WTC11 (cell line): ENCODE results near the gene TMEM135. TPM values are rescaled to one million over a fixed set of nuclear protein-coding genes. Genes with fewer than 3 reads are reported as not detected.
"Not testable (repeated sequence)": the region's sequence is repeated elsewhere in the genome, so short reads cannot be mapped to it uniquely, and the experiment has no call there.

Experiments
- ATAC-seq: fragments of 200-7000 bp; cut with Tn5 transposase; 2 replicates; pipeline ENCODE4 v1.10.0; 2021; ENCODE audit warnings: mild to moderate bottlenecking, moderate library complexity
- CTCF ChIA-PET: fragments of 300-600 bp; sonication (Branson Sonifier 250); formaldehyde crosslinking; loops from one replicate; lab custom pipeline; 2021; ENCODE audit warnings: antibody characterized with exemption; lab: Charles Lee
- POLR2A ChIA-PET: fragments of 350-600 bp; sonication (Branson Sonifier 250); formaldehyde crosslinking; loops from one replicate; lab custom pipeline; 2021; ENCODE audit warnings: antibody characterized with exemption; lab: Charles Lee
- DNase-seq: peaks from one replicate; pipeline ENCODE4 v3.0.0; 2021; ENCODE audit warnings: low spot score
- H3K27ac Mint-ChIP-seq: 2 replicates; pipeline ENCODE4 v1.8.0; 2021; ENCODE audit warnings: mixed read lengths
- H3K27me3 Mint-ChIP-seq: 2 replicates; pipeline ENCODE4 v1.8.0; 2021; ENCODE audit warnings: low read depth, mild to moderate bottlenecking, moderate library complexity, mixed read lengths
- H3K36me3 Mint-ChIP-seq: 2 replicates; pipeline ENCODE4 v1.8.0; 2021; ENCODE audit warnings: mixed read lengths
- H3K4me1 Mint-ChIP-seq: 2 replicates; pipeline ENCODE4 v1.8.0; 2022; ENCODE audit warnings: mixed read lengths
- H3K4me3 Mint-ChIP-seq: 2 replicates; pipeline ENCODE4 v1.8.0; 2021; ENCODE audit warnings: mild to moderate bottlenecking, moderate library complexity, mixed read lengths
- H3K9me3 Mint-ChIP-seq: 2 replicates; pipeline ENCODE4 v1.8.0; 2021; ENCODE audit warnings: mixed read lengths
- EMX1 ChIP-seq: fragments of 250-450 bp; sonication (Bioruptor Pico); IDR thresholded peaks from 2 replicates; pipeline ENCODE4 v1.8.0; 2021; ENCODE audit warnings: mild to moderate bottlenecking
- IRF2 ChIP-seq: sonication (generic); formaldehyde crosslinking; IDR thresholded peaks from 2 replicates; pipeline ENCODE4 v1.8.0; 2022; ENCODE audit warnings: low read depth, missing genetic modification reagents, borderline replicate concordance
- JAZF1 ChIP-seq: fragments of 250-450 bp; sonication (Bioruptor Pico); IDR thresholded peaks from 2 replicates; pipeline ENCODE4 v1.9.0; 2021; ENCODE audit warnings: moderate library complexity, mild to moderate bottlenecking, inconsistent platforms
- MXD4 ChIP-seq: fragments of 250-450 bp; sonication (Bioruptor Pico); IDR thresholded peaks from 2 replicates; pipeline ENCODE4 v1.8.0; 2021; ENCODE audit warnings: mild to moderate bottlenecking, moderate library complexity, borderline replicate concordance
- OVOL2 ChIP-seq: fragments of 250-450 bp; sonication (Bioruptor Pico); IDR thresholded peaks from 2 replicates; pipeline ENCODE4 v1.9.0; 2021; ENCODE audit warnings: mild to moderate bottlenecking, borderline replicate concordance
- SMAD3 ChIP-seq: sonication (generic); formaldehyde crosslinking; IDR thresholded peaks from 2 replicates; pipeline ENCODE4 v1.8.0; 2022; ENCODE audit warnings: missing genetic modification reagents, mild to moderate bottlenecking, borderline replicate concordance
- ZNF121 ChIP-seq: sonication (generic); formaldehyde crosslinking; IDR thresholded peaks from 2 replicates; pipeline ENCODE4 v1.8.0; 2023; ENCODE audit warnings: missing genetic modification reagents
- ZNF423 ChIP-seq: fragments of 250-450 bp; sonication (Bioruptor Pico); IDR thresholded peaks from 2 replicates; pipeline ENCODE4 v2.1.2; 2022; ENCODE audit warnings: mild to moderate bottlenecking, moderate library complexity
- ZNF671 ChIP-seq: fragments of 250-450 bp; sonication (Bioruptor Pico); IDR thresholded peaks from 2 replicates; pipeline ENCODE4 v1.8.0; 2021; ENCODE audit warnings: mild to moderate bottlenecking
- total RNA-seq: library from RNA; stranded (reverse); gene quantifications from 3 replicates; pipeline ENCODE4 v1.2.3, GENCODE V29; 2021
- TF ChIP-seq, protein P1 (sequence below): fragments of 250-450 bp; sonication (Bioruptor Pico); IDR thresholded peaks from 2 replicates; pipeline ENCODE4 v2.1.2; 2022; ENCODE audit warnings: mild to moderate bottlenecking, moderate library complexity
- TF ChIP-seq, protein P2 (sequence below): sonication (generic); formaldehyde crosslinking; IDR thresholded peaks from 2 replicates; pipeline ENCODE4 v1.8.0; 2023; ENCODE audit warnings: missing genetic modification reagents
- TF ChIP-seq, protein P3 (sequence below): sonication (generic); formaldehyde crosslinking; IDR thresholded peaks from 2 replicates; pipeline ENCODE4 v1.8.0; 2023; ENCODE audit warnings: missing genetic modification reagents, mild to moderate bottlenecking, borderline replicate concordance
- TF ChIP-seq, protein P4 (sequence below): fragments of 250-450 bp; sonication (Bioruptor Pico); IDR thresholded peaks from 2 replicates; pipeline ENCODE4 v1.9.0; 2021; ENCODE audit warnings: mild to moderate bottlenecking, borderline replicate concordance
- TF ChIP-seq, protein P5 (sequence below): sonication (generic); formaldehyde crosslinking; conservative IDR thresholded peaks from 2 replicates; pipeline ENCODE4 v1.8.1; 2022; ENCODE audit warnings: mild to moderate bottlenecking, missing genetic modification reagents
- TF ChIP-seq, protein P6 (sequence below): fragments of 250-450 bp; sonication (Bioruptor Pico); IDR thresholded peaks from 2 replicates; pipeline ENCODE4 v1.9.0; 2021; ENCODE audit warnings: mild to moderate bottlenecking
- TF ChIP-seq, protein P7 (sequence below): sonication (generic); formaldehyde crosslinking; IDR thresholded peaks from 2 replicates; pipeline ENCODE4 v1.8.1; 2023; ENCODE audit warnings: mild to moderate bottlenecking, missing genetic modification reagents, moderate library complexity

The TMEM135 gene
- total RNA-seq, 1 experiment from 2014 or later, result 35.8 TPM

DNA sequence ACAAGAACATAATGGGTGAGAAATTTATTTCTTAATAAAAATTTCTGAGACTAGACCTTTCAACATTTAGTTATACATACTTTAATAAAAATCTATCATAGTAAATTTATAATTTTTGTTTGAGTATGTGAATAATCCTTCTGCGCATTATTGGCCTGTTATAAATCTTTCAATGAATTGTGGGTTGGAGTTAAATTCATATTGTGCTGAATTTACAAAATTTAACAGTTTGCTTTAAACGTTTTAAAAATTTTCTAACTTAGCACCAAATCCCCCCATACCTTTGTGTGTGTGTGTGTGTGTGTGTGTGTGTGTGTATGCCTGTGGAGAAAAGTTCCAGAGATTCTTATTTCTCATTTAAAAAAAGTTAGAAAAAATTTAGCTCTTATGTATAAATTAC is 111.0 kb downstream of the TMEM135 start:
- Mint-ChIP-seq H3K4me3 (no peak overlapping the region), H3K9me3 (no peaks in the 10 kb centered on the region), H3K27ac (no peak overlapping the region), H3K27me3 (no peaks in the 10 kb centered on the region), H3K4me1 (peaks cover 34% of the 10 kb centered on the region), H3K36me3 (no peaks in the 10 kb centered on the region)
- POLR2A ChIA-PET, result interaction anchor here (0.6 kb wide), 1 partner anchor 31 kb away, joined by 3 read pairs; no protein-coding TSS in a partner anchor
- DNase-seq (no peak), ATAC-seq (no peak)
- TF ChIP-seq ZNF671 (no peak), SMAD3 (CRISPR knock-in tag) (no peak), ZNF423 (no peak), EMX1 (CRISPR knock-in tag) (no peak), ZNF121 (CRISPR knock-in tag) (no peak), JAZF1 (CRISPR knock-in tag) (no peak), IRF2 (CRISPR knock-in tag) (no peak)
- TF ChIP-seq, protein P1, sequence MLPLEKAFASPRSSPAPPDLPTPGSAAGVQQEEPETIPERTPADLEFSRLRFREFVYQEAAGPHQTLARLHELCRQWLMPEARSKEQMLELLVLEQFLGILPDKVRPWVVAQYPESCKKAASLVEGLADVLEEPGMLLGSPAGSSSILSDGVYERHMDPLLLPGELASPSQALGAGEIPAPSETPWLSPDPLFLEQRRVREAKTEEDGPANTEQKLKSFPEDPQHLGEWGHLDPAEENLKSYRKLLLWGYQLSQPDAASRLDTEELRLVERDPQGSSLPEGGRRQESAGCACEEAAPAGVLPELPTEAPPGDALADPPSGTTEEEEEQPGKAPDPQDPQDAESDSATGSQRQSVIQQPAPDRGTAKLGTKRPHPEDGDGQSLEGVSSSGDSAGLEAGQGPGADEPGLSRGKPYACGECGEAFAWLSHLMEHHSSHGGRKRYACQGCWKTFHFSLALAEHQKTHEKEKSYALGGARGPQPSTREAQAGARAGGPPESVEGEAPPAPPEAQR (CRISPR knock-in tag), result no peak
- TF ChIP-seq, protein P2, sequence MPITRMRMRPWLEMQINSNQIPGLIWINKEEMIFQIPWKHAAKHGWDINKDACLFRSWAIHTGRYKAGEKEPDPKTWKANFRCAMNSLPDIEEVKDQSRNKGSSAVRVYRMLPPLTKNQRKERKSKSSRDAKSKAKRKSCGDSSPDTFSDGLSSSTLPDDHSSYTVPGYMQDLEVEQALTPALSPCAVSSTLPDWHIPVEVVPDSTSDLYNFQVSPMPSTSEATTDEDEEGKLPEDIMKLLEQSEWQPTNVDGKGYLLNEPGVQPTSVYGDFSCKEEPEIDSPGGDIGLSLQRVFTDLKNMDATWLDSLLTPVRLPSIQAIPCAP, result no peak
- TF ChIP-seq, protein P3, sequence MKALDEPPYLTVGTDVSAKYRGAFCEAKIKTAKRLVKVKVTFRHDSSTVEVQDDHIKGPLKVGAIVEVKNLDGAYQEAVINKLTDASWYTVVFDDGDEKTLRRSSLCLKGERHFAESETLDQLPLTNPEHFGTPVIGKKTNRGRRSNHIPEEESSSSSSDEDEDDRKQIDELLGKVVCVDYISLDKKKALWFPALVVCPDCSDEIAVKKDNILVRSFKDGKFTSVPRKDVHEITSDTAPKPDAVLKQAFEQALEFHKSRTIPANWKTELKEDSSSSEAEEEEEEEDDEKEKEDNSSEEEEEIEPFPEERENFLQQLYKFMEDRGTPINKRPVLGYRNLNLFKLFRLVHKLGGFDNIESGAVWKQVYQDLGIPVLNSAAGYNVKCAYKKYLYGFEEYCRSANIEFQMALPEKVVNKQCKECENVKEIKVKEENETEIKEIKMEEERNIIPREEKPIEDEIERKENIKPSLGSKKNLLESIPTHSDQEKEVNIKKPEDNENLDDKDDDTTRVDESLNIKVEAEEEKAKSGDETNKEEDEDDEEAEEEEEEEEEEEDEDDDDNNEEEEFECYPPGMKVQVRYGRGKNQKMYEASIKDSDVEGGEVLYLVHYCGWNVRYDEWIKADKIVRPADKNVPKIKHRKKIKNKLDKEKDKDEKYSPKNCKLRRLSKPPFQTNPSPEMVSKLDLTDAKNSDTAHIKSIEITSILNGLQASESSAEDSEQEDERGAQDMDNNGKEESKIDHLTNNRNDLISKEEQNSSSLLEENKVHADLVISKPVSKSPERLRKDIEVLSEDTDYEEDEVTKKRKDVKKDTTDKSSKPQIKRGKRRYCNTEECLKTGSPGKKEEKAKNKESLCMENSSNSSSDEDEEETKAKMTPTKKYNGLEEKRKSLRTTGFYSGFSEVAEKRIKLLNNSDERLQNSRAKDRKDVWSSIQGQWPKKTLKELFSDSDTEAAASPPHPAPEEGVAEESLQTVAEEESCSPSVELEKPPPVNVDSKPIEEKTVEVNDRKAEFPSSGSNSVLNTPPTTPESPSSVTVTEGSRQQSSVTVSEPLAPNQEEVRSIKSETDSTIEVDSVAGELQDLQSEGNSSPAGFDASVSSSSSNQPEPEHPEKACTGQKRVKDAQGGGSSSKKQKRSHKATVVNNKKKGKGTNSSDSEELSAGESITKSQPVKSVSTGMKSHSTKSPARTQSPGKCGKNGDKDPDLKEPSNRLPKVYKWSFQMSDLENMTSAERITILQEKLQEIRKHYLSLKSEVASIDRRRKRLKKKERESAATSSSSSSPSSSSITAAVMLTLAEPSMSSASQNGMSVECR (CRISPR knock-in tag), result no peak
- CTCF ChIA-PET, result no interaction called here

DNA sequence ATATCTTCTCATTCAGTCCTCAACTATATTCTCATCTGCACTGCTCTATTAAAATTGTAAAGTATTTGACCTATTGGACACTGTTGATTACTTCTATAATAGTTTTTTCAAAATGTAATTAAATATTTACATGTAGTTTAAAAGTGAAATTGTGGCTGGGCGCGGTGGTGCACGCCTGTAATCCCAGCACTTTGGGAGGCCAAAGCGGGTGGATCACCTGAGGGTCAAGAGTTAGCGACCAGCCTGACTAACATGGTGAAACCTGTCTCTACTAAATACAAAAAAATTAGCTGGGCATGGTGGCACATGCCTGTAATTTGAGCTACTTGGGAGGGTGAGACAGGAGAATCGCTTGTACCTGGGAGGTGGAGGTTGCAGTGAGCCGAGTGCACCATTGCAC is 112.0 kb downstream of the TMEM135 start:
- DNase-seq, H3K36me3 Mint-ChIP-seq, H3K27me3 Mint-ChIP-seq, ATAC-seq, H3K4me3 Mint-ChIP-seq, H3K9me3 Mint-ChIP-seq, CTCF ChIA-PET, H3K27ac Mint-ChIP-seq: not testable (repeated sequence)
- POLR2A ChIA-PET, result interaction anchor here (0.6 kb wide), 1 partner anchor 75 kb away, joined by 3 read pairs; no protein-coding TSS in a partner anchor
- H3K4me1 Mint-ChIP-seq, result peaks cover 34% of the 10 kb centered on the region

DNA sequence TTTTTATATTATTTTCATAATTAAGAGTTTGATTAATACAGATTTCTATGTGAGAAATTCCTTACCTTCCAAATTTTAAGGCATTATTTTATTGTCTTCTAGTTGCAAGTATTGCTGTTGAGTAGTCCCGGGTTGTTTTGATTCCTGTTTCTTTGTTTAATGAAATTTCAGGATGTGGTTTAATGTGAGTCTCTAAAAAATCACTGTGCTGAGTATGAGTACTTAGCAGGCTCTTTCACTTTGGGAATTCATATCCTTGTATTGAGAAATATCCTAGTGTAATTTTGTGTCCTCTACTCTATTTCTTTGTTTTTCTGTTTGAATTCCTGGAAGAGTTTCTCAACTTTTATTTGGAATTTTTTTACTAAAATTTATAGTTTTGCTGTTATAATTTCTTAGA is 113.2 kb downstream of the TMEM135 start:
- CTCF ChIA-PET, result no interaction called here
- H3K9me3 Mint-ChIP-seq, result no peaks in the 10 kb centered on the region
- ATAC-seq, result no peak
- POLR2A ChIA-PET, result no interaction called here
- H3K36me3 Mint-ChIP-seq, result no peaks in the 10 kb centered on the region
- H3K27me3 Mint-ChIP-seq, result no peaks in the 10 kb centered on the region
- DNase-seq, result no peak
- H3K4me1 Mint-ChIP-seq, result peaks cover 40% of the 10 kb centered on the region
- no peak overlapping the region for H3K27ac Mint-ChIP-seq
- no peak overlapping the region for H3K4me3 Mint-ChIP-seq
- TF ChIP-seq, protein P4, sequence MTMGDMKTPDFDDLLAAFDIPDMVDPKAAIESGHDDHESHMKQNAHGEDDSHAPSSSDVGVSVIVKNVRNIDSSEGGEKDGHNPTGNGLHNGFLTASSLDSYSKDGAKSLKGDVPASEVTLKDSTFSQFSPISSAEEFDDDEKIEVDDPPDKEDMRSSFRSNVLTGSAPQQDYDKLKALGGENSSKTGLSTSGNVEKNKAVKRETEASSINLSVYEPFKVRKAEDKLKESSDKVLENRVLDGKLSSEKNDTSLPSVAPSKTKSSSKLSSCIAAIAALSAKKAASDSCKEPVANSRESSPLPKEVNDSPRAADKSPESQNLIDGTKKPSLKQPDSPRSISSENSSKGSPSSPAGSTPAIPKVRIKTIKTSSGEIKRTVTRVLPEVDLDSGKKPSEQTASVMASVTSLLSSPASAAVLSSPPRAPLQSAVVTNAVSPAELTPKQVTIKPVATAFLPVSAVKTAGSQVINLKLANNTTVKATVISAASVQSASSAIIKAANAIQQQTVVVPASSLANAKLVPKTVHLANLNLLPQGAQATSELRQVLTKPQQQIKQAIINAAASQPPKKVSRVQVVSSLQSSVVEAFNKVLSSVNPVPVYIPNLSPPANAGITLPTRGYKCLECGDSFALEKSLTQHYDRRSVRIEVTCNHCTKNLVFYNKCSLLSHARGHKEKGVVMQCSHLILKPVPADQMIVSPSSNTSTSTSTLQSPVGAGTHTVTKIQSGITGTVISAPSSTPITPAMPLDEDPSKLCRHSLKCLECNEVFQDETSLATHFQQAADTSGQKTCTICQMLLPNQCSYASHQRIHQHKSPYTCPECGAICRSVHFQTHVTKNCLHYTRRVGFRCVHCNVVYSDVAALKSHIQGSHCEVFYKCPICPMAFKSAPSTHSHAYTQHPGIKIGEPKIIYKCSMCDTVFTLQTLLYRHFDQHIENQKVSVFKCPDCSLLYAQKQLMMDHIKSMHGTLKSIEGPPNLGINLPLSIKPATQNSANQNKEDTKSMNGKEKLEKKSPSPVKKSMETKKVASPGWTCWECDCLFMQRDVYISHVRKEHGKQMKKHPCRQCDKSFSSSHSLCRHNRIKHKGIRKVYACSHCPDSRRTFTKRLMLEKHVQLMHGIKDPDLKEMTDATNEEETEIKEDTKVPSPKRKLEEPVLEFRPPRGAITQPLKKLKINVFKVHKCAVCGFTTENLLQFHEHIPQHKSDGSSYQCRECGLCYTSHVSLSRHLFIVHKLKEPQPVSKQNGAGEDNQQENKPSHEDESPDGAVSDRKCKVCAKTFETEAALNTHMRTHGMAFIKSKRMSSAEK, result no peak
- TF ChIP-seq, protein P5, sequence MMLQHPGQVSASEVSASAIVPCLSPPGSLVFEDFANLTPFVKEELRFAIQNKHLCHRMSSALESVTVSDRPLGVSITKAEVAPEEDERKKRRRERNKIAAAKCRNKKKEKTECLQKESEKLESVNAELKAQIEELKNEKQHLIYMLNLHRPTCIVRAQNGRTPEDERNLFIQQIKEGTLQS (CRISPR knock-in tag), result no peak
- TF ChIP-seq OVOL2 (no peak), MXD4 (CRISPR knock-in tag) (no peak)
- TF ChIP-seq, protein P6, sequence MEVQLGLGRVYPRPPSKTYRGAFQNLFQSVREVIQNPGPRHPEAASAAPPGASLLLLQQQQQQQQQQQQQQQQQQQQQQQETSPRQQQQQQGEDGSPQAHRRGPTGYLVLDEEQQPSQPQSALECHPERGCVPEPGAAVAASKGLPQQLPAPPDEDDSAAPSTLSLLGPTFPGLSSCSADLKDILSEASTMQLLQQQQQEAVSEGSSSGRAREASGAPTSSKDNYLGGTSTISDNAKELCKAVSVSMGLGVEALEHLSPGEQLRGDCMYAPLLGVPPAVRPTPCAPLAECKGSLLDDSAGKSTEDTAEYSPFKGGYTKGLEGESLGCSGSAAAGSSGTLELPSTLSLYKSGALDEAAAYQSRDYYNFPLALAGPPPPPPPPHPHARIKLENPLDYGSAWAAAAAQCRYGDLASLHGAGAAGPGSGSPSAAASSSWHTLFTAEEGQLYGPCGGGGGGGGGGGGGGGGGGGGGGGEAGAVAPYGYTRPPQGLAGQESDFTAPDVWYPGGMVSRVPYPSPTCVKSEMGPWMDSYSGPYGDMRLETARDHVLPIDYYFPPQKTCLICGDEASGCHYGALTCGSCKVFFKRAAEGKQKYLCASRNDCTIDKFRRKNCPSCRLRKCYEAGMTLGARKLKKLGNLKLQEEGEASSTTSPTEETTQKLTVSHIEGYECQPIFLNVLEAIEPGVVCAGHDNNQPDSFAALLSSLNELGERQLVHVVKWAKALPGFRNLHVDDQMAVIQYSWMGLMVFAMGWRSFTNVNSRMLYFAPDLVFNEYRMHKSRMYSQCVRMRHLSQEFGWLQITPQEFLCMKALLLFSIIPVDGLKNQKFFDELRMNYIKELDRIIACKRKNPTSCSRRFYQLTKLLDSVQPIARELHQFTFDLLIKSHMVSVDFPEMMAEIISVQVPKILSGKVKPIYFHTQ, result no peak
- TF ChIP-seq, protein P7, sequence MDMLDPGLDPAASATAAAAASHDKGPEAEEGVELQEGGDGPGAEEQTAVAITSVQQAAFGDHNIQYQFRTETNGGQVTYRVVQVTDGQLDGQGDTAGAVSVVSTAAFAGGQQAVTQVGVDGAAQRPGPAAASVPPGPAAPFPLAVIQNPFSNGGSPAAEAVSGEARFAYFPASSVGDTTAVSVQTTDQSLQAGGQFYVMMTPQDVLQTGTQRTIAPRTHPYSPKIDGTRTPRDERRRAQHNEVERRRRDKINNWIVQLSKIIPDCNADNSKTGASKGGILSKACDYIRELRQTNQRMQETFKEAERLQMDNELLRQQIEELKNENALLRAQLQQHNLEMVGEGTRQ (CRISPR knock-in tag), result no peak
